HL-60 (cell line): ENCODE data around the gene DNAJC27.

Source experiments
- GABPA ChIP-seq: IDR thresholded peaks from 2 replicates; pipeline ENCODE4 v1.6.1; 2012; ENCODE audit warnings: low read depth
- POLR2AphosphoS5 ChIP-seq: IDR thresholded peaks from 2 replicates; pipeline ENCODE4 v1.6.1; 2012; ENCODE audit warnings: low read depth
- SPI1 ChIP-seq: IDR thresholded peaks from 2 replicates; pipeline ENCODE4 v1.6.1; 2012; ENCODE audit warnings: low read depth, mild to moderate bottlenecking, borderline replicate concordance
- TF ChIP-seq, protein P1 (sequence below): IDR thresholded peaks from one replicate; pipeline ENCODE4 v1.5.1; 2011; ENCODE audit warnings: low read length, control low read depth, inconsistent platforms; ENCODE audit not compliant: insufficient read depth
- TF ChIP-seq, protein P2 (sequence below): IDR thresholded peaks from 2 replicates; pipeline ENCODE4 v1.6.1; 2012; ENCODE audit warnings: low read depth; ENCODE audit not compliant: insufficient replicate concordance

DNA sequence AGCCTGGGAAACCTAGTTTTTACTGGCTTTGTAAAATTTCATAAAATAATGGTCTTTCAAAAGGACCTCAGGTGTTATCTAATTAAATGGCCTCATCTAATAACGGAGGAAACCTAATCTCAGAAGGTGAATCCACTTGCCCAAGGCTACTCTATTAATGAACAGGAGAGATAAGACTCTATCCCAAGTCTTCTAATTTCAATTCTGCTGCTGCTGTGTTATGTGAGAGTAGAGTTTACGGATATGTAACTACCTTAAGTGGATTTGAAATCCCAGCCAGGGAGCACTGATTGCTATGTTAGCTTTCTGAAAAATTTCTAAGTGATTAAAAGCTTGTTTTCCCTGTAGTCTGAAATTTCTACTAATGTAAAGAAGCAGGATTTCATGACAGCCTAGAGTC, 34.5 kb downstream of the DNAJC27 start:
- TF ChIP-seq, protein P1, sequence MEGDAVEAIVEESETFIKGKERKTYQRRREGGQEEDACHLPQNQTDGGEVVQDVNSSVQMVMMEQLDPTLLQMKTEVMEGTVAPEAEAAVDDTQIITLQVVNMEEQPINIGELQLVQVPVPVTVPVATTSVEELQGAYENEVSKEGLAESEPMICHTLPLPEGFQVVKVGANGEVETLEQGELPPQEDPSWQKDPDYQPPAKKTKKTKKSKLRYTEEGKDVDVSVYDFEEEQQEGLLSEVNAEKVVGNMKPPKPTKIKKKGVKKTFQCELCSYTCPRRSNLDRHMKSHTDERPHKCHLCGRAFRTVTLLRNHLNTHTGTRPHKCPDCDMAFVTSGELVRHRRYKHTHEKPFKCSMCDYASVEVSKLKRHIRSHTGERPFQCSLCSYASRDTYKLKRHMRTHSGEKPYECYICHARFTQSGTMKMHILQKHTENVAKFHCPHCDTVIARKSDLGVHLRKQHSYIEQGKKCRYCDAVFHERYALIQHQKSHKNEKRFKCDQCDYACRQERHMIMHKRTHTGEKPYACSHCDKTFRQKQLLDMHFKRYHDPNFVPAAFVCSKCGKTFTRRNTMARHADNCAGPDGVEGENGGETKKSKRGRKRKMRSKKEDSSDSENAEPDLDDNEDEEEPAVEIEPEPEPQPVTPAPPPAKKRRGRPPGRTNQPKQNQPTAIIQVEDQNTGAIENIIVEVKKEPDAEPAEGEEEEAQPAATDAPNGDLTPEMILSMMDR = no peak
- TF ChIP-seq, protein P2, sequence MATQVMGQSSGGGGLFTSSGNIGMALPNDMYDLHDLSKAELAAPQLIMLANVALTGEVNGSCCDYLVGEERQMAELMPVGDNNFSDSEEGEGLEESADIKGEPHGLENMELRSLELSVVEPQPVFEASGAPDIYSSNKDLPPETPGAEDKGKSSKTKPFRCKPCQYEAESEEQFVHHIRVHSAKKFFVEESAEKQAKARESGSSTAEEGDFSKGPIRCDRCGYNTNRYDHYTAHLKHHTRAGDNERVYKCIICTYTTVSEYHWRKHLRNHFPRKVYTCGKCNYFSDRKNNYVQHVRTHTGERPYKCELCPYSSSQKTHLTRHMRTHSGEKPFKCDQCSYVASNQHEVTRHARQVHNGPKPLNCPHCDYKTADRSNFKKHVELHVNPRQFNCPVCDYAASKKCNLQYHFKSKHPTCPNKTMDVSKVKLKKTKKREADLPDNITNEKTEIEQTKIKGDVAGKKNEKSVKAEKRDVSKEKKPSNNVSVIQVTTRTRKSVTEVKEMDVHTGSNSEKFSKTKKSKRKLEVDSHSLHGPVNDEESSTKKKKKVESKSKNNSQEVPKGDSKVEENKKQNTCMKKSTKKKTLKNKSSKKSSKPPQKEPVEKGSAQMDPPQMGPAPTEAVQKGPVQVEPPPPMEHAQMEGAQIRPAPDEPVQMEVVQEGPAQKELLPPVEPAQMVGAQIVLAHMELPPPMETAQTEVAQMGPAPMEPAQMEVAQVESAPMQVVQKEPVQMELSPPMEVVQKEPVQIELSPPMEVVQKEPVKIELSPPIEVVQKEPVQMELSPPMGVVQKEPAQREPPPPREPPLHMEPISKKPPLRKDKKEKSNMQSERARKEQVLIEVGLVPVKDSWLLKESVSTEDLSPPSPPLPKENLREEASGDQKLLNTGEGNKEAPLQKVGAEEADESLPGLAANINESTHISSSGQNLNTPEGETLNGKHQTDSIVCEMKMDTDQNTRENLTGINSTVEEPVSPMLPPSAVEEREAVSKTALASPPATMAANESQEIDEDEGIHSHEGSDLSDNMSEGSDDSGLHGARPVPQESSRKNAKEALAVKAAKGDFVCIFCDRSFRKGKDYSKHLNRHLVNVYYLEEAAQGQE = no peak
- no peak for TF ChIP-seq POLR2AphosphoS5
- TF ChIP-seq GABPA = no peak
- no peak for TF ChIP-seq SPI1
